ENCODE measurements around the gene ANKRD29.
"Not testable (repeated sequence)": the region's sequence is repeated elsewhere in the genome, so short reads cannot be mapped to it uniquely, and the experiment has no call there.

The ANKRD29 gene

DNA sequence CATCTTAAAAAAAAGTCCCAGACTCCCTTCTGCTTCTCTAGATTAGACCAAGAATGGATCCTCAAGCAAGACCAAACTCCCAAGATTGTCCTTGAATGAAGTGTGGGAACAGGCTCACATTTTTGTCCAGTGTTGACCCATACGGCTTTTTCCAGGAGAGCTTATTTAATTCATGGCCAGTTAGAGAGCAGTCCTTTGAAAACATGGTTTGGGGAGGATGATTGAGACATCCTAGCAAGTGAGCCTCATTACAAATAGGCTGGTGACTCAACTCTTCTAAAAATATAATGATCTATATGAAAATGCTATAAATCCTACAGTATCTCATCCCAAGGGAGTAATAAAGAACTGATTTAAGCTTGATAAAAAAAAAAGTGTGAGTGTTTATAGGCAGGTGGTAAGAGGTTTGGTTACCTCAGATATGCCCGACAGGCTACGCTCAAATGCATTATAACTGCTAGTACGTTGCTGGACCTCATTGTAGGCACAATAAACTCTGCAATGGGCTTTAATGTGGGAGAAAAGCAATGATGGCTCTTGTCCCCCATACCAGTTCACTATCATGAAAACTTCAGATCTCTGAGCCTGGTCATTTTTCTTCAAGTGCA is 17.0 kb downstream of the ANKRD29 start:
- no peak for DNase-seq (ENCODE audit: low spot score)

DNA sequence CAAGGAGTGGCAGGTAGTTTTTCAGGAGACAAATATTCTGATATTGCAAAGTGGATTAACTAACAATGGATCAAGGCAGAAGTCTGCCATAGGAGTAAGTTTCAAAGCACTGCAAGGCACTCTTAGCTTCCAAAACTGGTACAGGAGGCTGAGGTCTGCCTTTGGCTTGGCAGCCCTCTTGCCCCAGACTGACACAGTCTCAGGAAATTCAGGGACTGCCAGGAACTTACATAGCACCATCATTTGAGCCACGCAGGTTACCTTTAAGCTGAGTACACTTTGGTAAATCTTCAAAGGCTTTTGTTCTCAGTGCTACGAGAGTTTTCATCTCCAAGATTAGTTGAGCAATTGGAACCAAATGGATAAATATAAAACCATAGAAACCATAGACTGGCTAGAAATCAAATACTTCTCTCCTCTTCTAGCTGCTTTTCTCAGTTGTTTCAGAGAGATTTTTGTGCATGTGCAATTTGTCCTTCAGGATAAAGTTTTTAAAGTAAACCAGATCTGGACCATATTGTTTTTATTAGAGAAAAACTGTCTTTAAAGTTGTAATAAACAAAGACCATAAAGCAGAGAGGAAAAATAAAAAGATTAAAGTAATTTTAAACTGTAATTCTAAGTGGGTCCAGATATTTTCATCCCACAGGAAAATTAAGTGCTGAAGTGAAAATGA is 18.8 kb downstream of the ANKRD29 start:
- DNase-seq (ENCODE audit: low spot score): no peak

DNA sequence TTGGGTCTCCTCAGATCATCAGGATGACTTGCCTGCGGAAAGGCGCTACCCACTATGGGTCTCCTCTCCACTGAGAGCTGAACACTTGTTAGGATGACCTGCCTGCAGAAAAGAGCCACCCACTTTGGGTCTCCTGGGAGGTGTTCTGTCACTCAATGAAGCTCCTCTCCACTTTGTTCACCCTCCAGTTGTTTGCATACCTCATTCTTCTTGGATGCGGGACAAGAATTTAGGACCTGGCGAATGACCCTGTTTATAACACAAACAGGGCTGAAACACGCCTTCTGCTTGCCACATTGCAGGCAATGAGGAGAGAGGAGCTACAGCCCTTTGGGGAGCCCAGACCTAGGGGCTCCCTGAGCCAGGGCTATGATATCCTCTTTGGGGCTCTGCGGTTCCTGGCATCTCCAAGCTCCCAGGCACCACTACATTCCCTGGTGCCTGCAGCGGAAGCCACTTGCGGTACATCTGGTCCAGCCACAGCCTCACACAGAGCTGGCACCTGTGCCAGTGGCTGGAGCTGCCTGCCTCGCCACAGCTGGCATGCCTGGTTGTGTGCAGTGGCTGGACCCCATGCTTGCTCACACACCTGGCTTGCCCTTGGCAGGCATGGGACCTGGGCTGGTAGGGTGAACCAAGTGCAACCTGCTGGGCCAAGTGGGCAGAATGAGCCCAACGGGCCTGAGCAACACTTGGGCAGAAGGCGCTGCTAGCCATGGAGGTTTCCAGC is 20.6 kb downstream of the ANKRD29 start:
- no peak for DNase-seq (ENCODE audit: low spot score)

DNA sequence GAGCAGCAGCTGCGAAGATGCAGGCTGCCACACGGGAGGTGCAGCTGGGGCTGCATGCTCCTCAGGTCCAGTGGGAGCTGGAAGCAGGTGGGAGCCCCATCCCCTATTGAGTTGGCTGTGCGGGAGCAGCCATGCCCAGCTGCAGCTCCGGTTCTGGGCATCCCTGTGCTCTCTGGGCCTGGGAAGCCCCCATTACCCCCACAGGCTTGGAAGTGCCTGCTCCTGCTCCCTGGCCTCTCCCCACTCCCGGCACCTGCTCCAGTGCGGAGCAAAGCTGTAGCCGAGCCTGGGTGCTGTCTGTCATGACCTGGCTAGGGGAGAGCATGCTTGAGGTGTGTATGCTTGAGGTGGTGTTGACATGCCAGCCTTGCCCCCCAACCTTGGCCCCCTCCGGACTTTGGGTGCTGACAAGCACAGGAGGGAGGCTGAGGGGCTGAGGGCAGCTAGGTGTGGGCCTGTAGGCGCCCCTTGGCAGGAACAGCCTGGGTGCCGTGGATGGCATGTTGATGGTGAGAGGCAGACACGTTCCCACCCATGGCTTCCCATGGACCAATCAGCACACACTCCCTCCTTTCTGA is 21.5 kb downstream of the ANKRD29 start:
- no peak for DNase-seq (ENCODE audit: low spot score)

DNA sequence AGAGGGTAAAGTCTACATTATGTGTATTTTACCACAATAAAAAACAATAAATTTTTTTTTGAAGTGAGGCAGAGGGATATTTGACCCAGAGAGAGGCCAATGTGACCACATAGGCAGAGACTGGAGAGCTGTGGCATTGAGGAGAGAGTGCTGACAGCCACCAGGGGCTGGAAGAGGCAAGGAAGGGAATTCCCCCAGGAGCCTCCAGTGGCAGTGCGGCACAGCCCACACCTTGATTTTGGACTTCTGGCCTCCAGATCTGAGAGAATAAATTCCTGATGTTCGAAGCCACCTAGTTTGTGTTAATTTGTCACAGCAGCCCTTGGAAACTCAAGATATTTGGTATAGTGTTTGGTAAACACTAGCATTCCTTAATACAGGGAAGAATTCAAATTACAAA is 22.7 kb downstream of the ANKRD29 start:
- no peak for DNase-seq (ENCODE audit: low spot score)

DNA sequence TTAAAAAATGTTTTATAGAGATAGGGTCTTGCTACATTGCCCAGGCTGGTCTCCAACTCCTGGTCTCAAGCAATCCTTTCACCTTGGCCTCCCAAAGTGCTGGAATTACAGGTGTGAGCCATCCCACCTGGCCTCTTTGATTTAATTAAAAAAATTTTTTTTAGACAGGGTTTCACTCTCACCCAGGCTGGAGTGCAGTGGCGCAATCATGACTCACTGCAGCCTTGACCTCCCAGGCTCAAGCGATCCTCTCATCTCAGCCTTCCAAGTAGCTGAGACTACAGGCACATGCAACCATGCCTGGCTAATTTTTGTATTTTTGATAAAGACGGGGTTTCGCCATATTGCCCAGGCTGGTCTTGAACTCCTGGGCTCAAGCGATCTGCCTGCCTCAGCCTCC is 26.3 kb downstream of the ANKRD29 start:
- DNase-seq (ENCODE audit: low spot score): not testable (repeated sequence)

DNA sequence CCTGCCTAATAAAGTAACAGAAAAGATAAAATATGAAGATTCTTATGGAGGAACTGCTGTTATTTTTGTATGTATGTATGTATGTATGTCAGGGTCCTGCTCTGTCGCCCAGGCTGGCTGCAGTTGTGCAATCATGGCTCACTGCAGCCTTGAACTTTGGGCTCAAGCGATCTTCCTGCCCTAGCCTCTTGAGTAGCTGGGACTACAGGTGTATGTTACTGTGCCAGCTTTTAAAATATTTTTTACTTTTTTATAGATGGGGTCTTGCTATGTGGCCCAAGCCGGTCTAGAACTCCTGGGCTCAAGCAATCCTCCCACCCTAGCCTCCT is 26.7 kb downstream of the ANKRD29 start:
- no peak for DNase-seq (ENCODE audit: low spot score)

DNA sequence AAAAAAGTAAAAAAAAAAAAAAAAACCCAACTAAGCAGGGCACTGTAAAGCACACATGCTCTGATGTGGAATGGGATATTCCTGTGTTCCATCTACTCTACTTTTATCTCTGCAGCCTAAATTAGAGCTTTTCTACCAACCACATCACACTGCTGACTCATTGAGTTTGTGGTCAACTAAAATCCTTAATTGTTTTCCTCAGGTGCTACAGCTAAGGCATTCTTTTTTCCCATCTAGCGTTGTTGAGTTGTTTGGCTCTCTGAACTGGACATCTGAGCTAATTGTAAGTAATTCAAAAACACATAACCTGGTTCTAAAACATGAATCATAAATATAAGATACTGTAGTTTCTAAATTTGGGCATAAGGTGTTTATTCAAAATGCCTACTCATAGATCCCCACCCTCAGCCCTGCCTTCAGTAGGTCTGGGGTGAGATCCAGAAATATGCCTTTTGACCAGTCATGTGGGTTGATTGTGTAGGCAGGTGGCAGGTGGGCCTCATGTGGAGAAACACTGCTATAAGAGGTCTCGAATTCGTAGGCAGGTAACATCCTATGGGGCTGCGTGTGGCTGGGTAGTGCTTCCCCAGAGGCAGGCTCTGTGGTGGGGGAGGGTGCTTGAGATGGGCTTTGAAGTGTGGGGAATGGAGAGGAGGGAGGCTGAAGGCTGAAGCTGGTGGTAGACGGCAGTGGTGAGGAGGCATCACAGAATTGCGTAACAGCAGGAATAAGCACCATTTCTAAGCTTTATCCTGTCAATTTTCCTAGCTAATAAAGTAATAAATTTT is 27.2 kb downstream of the ANKRD29 start:
- DNase-seq (ENCODE audit: low spot score): no peak

DNA sequence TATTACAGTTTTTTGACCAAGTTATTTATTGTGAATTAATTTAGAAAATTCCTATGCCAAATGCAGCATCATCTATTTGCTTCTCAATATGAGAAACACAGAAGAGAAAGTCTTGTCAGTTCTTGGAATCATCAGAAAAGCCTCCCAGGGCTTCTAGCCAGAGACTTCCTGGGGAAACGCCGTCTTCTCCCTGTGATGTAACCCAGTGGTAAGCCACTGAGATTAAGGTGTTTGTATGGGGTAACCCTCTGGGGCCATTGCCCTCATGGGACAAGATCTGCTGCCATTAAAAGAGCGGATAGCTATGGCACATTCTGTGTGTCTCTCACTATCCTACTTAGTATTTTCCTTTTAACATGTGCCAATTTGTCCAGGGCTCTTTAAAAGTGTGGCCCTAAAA is 28.0 kb downstream of the ANKRD29 start:
- DNase-seq (ENCODE audit: low spot score): no peak

DNA sequence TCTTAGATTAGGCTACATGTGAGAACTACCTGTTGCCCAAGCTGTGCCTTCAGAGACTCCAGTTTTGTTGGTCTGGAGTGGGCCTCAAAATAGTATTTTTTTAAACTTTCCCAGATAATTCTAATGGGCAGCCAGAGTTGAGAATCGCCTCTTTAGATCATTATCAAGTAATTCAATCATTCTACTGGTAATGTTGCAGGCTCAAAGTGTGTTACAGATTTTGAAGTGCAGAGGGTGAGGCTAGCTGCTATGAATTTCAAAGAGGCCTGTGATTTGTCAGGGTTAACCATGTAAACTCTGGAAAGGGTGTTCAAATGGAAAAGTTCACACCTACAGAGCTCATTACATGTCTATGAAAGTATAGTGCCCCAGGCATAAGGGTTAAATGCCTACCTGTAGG is 30.1 kb downstream of the ANKRD29 start:
- no peak for DNase-seq (ENCODE audit: low spot score)

DNA sequence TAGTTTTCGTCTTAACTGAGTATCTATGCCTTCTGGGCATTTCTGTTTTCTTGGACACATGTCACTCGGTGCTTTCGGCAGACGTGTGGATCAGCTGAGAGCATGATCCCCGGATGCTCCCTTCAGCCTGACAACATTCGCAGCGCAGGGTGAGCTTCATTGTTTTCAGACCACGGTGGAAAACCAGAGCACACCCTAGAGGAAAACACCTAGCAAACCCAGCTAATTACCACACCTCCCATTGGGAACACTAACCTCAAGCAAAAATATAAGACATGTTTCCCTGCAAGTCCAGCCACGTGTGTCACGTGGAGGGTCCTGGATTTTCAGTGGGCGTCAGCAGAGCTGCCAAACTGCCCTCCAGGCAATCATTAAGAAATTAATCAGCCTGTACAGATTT is 31.0 kb downstream of the ANKRD29 start:
- no peak for DNase-seq (ENCODE audit: low spot score)

DNA sequence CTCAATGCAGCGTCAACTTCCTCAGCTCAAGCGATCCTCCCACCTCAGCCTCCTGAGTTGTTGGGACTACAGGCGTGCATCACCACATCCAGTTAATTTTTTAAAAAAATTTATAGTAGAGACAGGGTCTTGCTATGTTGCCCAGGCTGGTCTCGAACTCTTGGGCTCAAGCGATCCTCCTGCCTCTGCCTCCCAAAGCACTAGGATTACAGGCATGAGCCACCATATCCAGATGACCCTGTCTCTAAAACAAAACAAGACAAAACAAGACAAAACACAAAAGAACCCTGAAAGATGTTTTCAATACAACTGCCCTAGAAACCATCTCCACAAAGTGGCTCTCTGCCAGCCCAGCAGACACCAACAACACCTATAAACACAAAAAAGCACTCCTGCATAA is 31.4 kb downstream of the ANKRD29 start:
- DNase-seq (ENCODE audit: low spot score): no peak

DNA sequence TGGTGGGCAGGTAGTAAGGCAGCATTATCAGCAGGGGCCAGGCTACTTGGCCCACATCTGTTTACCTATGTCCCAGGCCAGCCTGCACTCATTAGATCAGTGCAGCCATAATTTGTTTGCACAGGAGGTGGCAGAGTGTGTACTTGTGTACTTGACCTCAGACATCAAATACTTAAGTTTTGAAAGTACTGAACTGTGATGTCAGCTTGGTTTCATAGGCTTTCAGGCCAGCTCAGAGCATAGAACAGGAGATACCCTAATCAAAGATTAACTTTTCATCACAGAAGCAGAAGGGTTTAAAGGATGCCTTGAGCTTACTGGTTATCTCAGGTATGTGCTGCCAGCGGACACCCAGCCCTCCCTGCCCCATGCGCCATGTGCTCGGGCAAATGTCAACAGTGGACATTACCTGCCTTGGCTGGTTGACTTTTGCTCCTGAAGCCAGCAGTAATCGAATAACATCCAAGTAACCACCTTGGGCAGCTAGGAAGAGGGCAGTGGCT is 33.2 kb downstream of the ANKRD29 start:
- no peak for DNase-seq (ENCODE audit: low spot score)

DNA sequence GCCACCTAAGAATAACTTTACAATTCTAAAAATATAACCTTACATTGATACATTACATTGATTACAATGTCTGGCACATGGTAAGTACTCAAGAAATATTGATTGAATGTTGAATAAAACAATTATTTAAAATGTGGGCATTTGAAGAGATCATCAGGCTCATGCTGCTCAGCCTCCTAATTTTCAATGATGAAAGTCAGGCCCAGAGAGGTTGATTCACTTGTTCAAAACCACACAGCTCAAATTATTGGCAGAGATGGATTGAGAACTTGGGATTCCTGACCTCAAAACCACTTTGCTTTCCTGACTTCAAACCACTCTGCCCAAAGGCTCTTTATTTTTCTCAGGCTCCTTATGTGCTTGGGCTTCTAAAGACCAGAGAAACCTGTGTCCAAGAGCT is 34.7 kb downstream of the ANKRD29 start:
- no peak for DNase-seq (ENCODE audit: low spot score)

DNA sequence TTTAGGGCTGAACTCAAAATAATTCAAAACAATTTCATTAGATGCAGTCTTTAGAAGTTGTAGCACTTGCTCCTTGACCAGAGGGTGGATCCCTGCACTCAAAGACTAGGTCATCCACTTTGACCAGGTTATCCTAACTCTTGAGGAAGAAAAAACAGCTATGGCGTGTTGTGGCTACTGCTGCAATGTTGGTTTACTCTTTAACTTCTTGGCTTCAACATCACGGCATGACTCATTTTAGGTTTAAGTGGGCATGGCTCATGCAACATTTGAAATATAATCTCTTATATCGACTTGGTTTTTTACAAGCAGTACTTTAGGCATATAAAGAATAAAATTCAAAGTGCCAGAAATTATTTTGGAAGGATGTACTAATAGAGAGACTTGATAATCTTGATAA is 35.4 kb downstream of the ANKRD29 start:
- DNase-seq (ENCODE audit: low spot score): peak; percentile 13

DNA sequence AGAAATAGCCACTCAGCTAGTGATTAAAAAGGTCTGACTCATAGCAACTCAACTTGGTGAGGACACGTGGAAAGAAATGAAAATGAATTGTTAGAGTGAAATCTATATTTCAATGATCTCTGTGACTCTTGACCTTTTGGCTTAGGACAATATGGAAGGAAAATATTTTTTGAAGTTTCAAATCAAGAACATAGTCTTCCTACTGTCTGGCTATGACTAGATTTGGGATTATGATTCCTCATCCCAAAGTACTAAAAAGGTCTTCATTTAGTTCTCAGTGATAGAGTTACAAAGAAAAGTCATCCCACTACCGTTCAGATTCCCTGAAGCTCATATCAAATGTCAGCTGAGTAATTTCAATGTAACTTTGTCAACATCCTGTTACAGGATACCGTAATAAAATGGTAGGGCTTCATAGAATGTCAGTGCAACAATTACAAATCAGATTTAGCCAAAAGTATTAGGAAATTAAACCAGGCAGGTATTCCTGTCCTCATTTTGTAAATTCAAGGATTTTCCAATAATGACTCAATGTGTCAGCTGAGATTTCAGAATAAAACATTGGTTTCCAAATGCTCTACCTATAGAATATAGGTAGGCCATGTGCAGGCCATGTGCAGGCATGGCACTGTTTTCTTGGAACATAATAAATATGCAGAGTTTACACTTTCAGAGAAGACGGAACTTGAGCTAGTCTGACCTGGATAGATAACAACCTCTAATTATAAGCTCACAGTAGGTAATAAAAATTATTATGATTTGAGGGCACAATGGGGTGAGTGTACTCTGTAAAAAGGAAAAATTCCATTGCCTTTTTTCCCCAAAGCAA is 36.0 kb downstream of the ANKRD29 start:
- no peak for DNase-seq (ENCODE audit: low spot score)

DNA sequence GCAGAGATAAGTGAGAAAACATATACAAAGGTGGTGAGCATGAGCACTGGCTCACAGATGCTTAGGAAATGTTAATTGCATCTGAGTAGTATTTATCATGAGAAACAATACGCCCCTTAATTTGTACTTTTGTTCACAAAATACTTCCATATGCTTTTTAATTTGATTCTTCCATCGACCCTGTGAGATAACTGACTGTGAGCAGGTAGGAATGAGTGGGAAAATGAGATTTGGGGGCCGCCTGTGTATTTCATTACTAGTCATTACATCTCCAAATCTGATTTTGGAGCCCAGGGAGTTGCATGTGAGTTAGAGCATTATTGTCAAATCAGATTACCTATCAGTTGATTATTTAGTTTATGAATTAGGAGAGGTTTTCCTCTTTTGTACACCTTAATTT is 39.7 kb downstream of the ANKRD29 start:
- no peak for DNase-seq (ENCODE audit: low spot score)

DNA sequence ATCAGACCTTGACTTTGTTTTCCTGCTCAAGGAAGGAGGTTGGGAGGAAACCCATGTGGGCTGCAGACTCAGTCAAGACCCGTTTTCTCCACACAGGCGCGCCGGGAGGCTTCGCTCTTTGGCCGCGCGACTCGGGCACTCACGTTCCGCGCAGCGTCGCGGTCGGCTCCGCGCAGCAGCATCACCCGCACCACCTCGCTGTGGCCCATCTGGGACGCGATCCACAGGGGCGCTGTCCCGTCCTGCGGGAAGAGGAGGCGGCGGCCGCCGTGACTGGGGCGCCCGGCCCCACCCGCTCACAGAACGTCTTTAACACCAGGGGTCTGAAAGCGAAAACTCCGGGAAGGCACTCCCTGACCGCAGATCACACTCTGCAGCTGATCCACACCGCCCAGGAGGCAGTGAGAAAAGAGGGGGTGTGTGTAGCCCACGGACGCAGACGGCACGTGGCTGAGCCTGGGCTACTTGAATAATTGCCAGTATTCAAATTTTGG is 43.3 kb downstream of the ANKRD29 start:
- peak; percentile 36 for DNase-seq (ENCODE audit: low spot score)

DNA sequence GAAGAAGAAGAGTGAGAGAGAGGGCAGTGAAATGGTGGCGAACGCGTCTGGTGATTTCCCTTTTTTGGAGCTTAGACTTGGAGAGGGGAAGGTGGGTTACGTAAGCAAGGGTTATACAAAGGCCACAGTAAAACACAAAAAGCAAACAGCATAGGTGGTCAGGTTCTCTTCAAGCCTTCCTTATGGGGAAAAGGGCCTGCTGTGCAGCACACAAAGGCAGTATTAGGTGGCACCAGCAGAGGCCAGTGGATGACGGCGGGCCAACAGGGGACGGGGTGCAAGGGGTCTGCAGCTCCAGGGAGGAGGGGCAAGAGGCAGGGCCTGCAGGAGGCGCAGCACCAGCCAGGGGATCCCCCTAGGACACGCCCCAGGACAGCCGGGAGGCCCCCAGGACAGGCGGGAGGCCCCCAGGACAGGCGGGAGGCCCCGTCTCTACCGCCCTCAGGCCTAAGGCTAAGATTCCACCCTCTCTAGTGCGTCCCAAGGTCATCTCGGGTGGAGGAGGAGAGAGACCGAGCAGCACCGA is 43.8 kb downstream of the ANKRD29 start:
- DNase-seq (ENCODE audit: low spot score): no peak

DNA sequence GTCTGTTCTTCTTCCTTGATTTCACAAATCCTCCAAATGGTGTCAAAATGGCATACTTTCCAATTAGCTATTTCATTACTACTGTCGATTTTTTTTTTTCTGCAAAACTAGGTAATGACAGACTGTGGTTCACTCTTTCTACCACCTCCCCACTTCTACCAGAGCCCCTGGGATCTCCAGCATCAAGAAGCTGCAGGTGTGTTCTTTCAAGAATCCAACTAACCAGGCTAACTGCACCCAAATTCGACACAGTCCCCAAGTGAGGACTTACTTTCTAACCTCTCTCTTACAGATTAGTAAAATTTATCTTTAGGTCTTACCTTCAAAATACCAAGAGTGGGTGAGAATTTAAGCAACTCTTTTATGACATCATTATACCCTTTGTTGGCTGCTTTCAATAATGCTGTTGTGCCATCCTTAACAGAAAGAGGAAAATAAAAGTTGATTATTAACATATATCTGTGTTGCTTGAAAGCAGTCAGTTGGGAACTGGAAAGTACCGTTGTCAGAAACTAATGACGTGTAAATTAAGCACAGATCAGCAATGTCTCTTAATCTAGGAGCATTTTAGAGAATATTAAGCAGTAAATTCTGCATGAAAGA is 45.2 kb downstream of the ANKRD29 start:
- DNase-seq (ENCODE audit: low spot score): no peak

DNA sequence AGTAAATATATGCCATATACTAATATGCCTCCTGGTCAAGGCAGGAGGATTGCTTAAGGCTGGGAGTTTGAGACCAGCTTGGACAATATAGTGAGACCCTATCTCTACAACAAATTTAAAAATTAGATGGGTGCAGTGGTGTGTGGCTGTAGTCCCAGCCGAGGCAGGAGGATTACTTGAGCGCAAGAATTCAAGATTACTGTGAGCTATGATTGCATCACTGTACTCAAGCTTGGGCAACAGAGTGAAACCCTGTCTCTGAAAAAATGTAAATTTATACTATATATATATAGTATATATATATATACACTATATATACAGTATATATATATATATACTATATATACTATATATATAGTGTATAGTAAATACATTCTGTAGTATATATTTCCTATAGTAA is 46.5 kb downstream of the ANKRD29 start:
- no peak for DNase-seq (ENCODE audit: low spot score)
